HCT116 (cell line): ENCODE data around the gene CD68. TPM values are rescaled to one million over a fixed set of nuclear protein-coding genes. Genes with fewer than 3 reads are reported as not detected.

ENCODE experiments used
- ATAC-seq: fragments of 200-7000 bp; cut with Tn5 transposase; 2 replicates; pipeline ENCODE4 v1.9.1; 2020; ENCODE audit warnings: mild to moderate bottlenecking, moderate library complexity
- BruUV-seq: library from RNA; stranded (reverse); fragments of 400-500 nt; replicated peaks from 2 replicates; lab custom pipeline; 2021; lab: Mats Ljungman, UMichigan
- CTCF ChIA-PET: fragments of 300-600 bp; sonication (Branson Sonifier 250); formaldehyde crosslinking; loops from one replicate; lab custom pipeline; 2021; ENCODE audit warnings: antibody characterized with exemption; lab: Charles Lee
- POLR2A ChIA-PET: fragments of 300-600, 350-600 bp; sonication (Branson Sonifier 250); formaldehyde crosslinking; loops from one replicate; lab custom pipeline; 2021; ENCODE audit warnings: antibody characterized with exemption; lab: Charles Lee
- RAD21 ChIA-PET, 2 experiments: fragments of 300-600 bp; sonication (Branson Sonifier 250); formaldehyde crosslinking; loops; one replicate each; lab custom pipeline; 2023; ENCODE audit warnings: low total read pairs in 2 of 2; ENCODE audit not compliant: uncharacterized antibody in 2 of 2, unreplicated experiment in 2 of 2, low non-redundant PET in 1 of 2; lab: Charles Lee
- DNase-seq: peaks from one replicate; pipeline ENCODE4 v3.0.0-alpha.2; 2010; ENCODE audit warnings: low read depth, low spot score
- H2AFZ ChIP-seq: fragments of 200-600 bp; shearing (Covaris generic), sonication (generic); 2 replicates; pipeline ENCODE4 v1.6.1; 2017; ENCODE audit warnings: low read depth, mixed run types, mixed read lengths, antibody characterized with exemption, low read length; ENCODE audit not compliant: poor library complexity, severe bottlenecking
- H3K27ac ChIP-seq: 2 replicates; pipeline ENCODE4 v1.5.1; 2012; ENCODE audit warnings: low read depth, low read length
- H3K27me3 ChIP-seq: fragments of 200-600 bp; sonication (generic); 2 replicates; pipeline ENCODE4 v1.6.1; 2016; ENCODE audit warnings: mixed run types, low read length, mixed read lengths; ENCODE audit not compliant: insufficient read depth
- H3K36me3 ChIP-seq, 2 experiments: fragments of 200-500 bp in 1 of 2; fragments of 200-600 bp in 1 of 2; sonication (Bioruptor generic) in 1 of 2; sonication (generic) in 1 of 2; 2 replicates each; pipeline versions ENCODE4 v1.5.1 to v1.6.1; 2014 to 2016; ENCODE audit warnings: low read length in 2 of 2, inconsistent platforms in 1 of 2, mixed read lengths in 1 of 2, mixed run types in 1 of 2; ENCODE audit not compliant: insufficient read depth in 2 of 2, control insufficient read depth in 1 of 2
- H3K4me1 ChIP-seq, 2 experiments: fragments of 200-600 bp in 1 of 2; sonication (generic) in 1 of 2; 2 replicates each; pipeline versions ENCODE4 v1.5.1 to v1.6.1; 2012 to 2017; ENCODE audit warnings: low read length in 2 of 2, inconsistent platforms in 1 of 2, mild to moderate bottlenecking in 1 of 2, mixed read lengths in 1 of 2, mixed run types in 1 of 2, moderate library complexity in 1 of 2; ENCODE audit not compliant: insufficient read depth in 2 of 2, control insufficient read depth in 1 of 2
- H3K4me2 ChIP-seq: fragments of 200-600 bp; sonication (generic); 2 replicates; pipeline ENCODE4 v1.6.1; 2017; ENCODE audit warnings: mixed run types, low read length, mixed read lengths
- H3K4me3 ChIP-seq, 2 experiments: fragments of 200-600 bp in 1 of 2; sonication (generic) in 1 of 2; replicated peaks in 1 of 2; 2 replicates each; pipeline ENCODE4 v1.5.1; 2011 to 2016; ENCODE audit warnings: low read length in 2 of 2, control low read depth in 1 of 2, low read depth in 1 of 2, mild to moderate bottlenecking in 1 of 2, mixed read lengths in 1 of 2, mixed run types in 1 of 2
- H3K79me2 ChIP-seq: fragments of 200-600 bp; sonication (generic); 2 replicates; pipeline ENCODE4 v1.6.1; 2017; ENCODE audit warnings: mild to moderate bottlenecking, mixed run types, low read length, moderate library complexity, mixed read lengths; ENCODE audit not compliant: insufficient read depth
- H3K9ac ChIP-seq: fragments of 200-600 bp; sonication (generic); 2 replicates; pipeline ENCODE4 v1.6.1; 2016; ENCODE audit warnings: low read length, mixed read lengths
- H3K9me2 ChIP-seq: fragments of 200-600 bp; sonication (generic), shearing (Covaris generic); 2 replicates; pipeline ENCODE4 v1.6.1; 2017; ENCODE audit warnings: mixed run types, mild to moderate bottlenecking, moderate library complexity; ENCODE audit not compliant: insufficient read depth
- H3K9me3 ChIP-seq, 2 experiments: fragments of 200-500 bp in 1 of 2; fragments of 200-600 bp in 1 of 2; sonication (Bioruptor generic) in 1 of 2; sonication (generic) in 1 of 2; 2 replicates each; pipeline ENCODE4 v1.6.1; 2014 to 2017; ENCODE audit warnings: low read length in 2 of 2, mixed read lengths in 2 of 2, inconsistent platforms in 1 of 2, low read depth in 1 of 2, mild to moderate bottlenecking in 1 of 2, mixed run types in 1 of 2, moderate library complexity in 1 of 2; ENCODE audit not compliant: control insufficient read depth in 1 of 2, insufficient read depth in 1 of 2
- H4K20me1 ChIP-seq: fragments of 200-600 bp; sonication (generic), shearing (Covaris generic); 2 replicates; pipeline ENCODE4 v1.6.1; 2017; ENCODE audit warnings: mixed run types, mild to moderate bottlenecking, moderate library complexity; ENCODE audit not compliant: insufficient read depth
- CEBPB ChIP-seq: IDR thresholded peaks from 2 replicates; pipeline ENCODE4 v1.6.1; 2012; ENCODE audit warnings: low read depth
- EGR1 ChIP-seq: IDR thresholded peaks from 2 replicates; pipeline ENCODE4 v1.6.1; 2012; ENCODE audit warnings: low read depth
- ELF1 ChIP-seq: IDR thresholded peaks from 2 replicates; pipeline ENCODE4 v1.6.1; 2012; ENCODE audit warnings: low read depth, borderline replicate concordance
- EZH2 ChIP-seq: fragments of 200-600 bp; sonication (generic); IDR thresholded peaks from 2 replicates; pipeline ENCODE4 v1.6.1; 2017; ENCODE audit warnings: antibody characterized with exemption, mixed run types
- EZH2phosphoT487 ChIP-seq: fragments of 200-600 bp; IDR thresholded peaks from 2 replicates; pipeline ENCODE4 v1.6.1; 2018; ENCODE audit warnings: antibody characterized with exemption, borderline replicate concordance
- JUND ChIP-seq: IDR thresholded peaks from 2 replicates; pipeline ENCODE4 v1.6.1; 2012
- MAX ChIP-seq: IDR thresholded peaks from 2 replicates; pipeline ENCODE4 v1.6.1; 2012
- RAD21 ChIP-seq: IDR thresholded peaks from 2 replicates; pipeline ENCODE4 v1.6.1; 2012; ENCODE audit warnings: low read depth, mild to moderate bottlenecking
- SIN3A ChIP-seq: IDR thresholded peaks from 2 replicates; pipeline ENCODE4 v1.6.1; 2012; ENCODE audit warnings: low read depth
- SP1 ChIP-seq: IDR thresholded peaks from 2 replicates; pipeline ENCODE4 v1.6.1; 2012; ENCODE audit warnings: low read depth
- TCF7L2 ChIP-seq: IDR thresholded peaks from 2 replicates; pipeline ENCODE4 v1.7.0; 2011; ENCODE audit warnings: borderline replicate concordance, inconsistent platforms; ENCODE audit not compliant: insufficient read depth, insufficient read length; ENCODE audit errors: extremely low read depth
- YY1 ChIP-seq: IDR thresholded peaks from 2 replicates; pipeline ENCODE4 v1.6.1; 2011; ENCODE audit warnings: low read length, low read depth, moderate library complexity, mild to moderate bottlenecking; ENCODE audit not compliant: insufficient replicate concordance; ENCODE audit errors: extremely low read depth
- ZNF274 ChIP-seq: fragments of 200-500 bp; sonication (Bioruptor generic); IDR thresholded peaks from 2 replicates; pipeline ENCODE4 v1.6.1; 2014; ENCODE audit warnings: mild to moderate bottlenecking, low read depth, low read length, inconsistent platforms
- intact Hi-C: fragments of 100-400 bp; cut with micrococcal nuclease; formaldehyde crosslinking; loops from 2 replicates; pipeline ENCODE4 v1.10.0; 2022
- total RNA-seq: library from RNA; stranded (reverse); gene quantifications from one replicate; pipeline ENCODE4 v1.2.1, GENCODE V29; 2021; ENCODE audit not compliant: unreplicated experiment
- TF ChIP-seq, protein P1 (sequence below), 3 experiments: fragments of 200-600 bp in 1 of 3; sonication (generic) in 1 of 3; IDR thresholded peaks in 2 of 3; conservative IDR thresholded peaks in 1 of 3; 2 replicates each; pipeline ENCODE4 v1.5.1; 2012 to 2017; ENCODE audit warnings: low read depth in 2 of 3, low read length in 2 of 3, antibody characterized with exemption in 1 of 3, borderline replicate concordance in 1 of 3, control low read depth in 1 of 3, mild to moderate bottlenecking in 1 of 3, mixed read lengths in 1 of 3, mixed run types in 1 of 3, moderate library complexity in 1 of 3; ENCODE audit not compliant: insufficient read depth in 1 of 3
- TF ChIP-seq, protein P2 (sequence below): IDR thresholded peaks from 2 replicates; pipeline ENCODE4 v1.6.1; 2012

CD68 gene
- total RNA-seq, 1 experiment from 2014 or later = 7.0 TPM

DNA sequence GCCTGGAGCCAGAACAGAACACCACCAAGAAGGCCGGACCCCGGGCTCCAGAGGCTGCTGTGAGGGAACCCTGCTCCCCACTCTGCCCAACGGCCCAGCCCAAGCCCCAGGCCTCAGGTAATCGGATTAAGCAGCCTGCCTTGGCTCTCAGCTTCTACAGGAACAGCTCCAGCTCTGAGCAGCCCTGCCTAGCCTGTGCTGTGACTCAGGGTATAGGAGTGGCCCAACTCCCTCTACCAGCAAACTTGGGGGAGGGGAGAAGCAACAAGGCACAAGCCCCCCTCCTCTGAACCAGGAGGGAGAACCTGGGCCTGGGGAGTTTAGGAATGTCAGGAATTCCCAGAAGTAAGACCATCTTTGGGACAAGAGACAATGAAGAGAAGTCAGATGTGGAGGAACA lies 11.3 kb downstream of the CD68 start (continued):
- TF ChIP-seq, protein P1, sequence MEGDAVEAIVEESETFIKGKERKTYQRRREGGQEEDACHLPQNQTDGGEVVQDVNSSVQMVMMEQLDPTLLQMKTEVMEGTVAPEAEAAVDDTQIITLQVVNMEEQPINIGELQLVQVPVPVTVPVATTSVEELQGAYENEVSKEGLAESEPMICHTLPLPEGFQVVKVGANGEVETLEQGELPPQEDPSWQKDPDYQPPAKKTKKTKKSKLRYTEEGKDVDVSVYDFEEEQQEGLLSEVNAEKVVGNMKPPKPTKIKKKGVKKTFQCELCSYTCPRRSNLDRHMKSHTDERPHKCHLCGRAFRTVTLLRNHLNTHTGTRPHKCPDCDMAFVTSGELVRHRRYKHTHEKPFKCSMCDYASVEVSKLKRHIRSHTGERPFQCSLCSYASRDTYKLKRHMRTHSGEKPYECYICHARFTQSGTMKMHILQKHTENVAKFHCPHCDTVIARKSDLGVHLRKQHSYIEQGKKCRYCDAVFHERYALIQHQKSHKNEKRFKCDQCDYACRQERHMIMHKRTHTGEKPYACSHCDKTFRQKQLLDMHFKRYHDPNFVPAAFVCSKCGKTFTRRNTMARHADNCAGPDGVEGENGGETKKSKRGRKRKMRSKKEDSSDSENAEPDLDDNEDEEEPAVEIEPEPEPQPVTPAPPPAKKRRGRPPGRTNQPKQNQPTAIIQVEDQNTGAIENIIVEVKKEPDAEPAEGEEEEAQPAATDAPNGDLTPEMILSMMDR (IDR thresholded peaks at IDR 0.05 in 2 of 3, conservative IDR thresholded peaks at IDR 0.05 in 1 of 3; ENCODE audit: borderline replicate concordance in 1 of 3, insufficient read depth in 1 of 3, low read depth in 2 of 3, low read length in 2 of 3) = no peak
- no peak for TF ChIP-seq ZNF274
- TF ChIP-seq EZH2phosphoT487 = no peak
- TF ChIP-seq RAD21 = no peak
- TF ChIP-seq MAX = no peak
- no peak for TF ChIP-seq CEBPB
- no peak for TF ChIP-seq TCF7L2
- TF ChIP-seq, protein P2, sequence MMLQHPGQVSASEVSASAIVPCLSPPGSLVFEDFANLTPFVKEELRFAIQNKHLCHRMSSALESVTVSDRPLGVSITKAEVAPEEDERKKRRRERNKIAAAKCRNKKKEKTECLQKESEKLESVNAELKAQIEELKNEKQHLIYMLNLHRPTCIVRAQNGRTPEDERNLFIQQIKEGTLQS = no peak

GRCh38 chr17:7591596-7591995 lies 12.2 kb downstream of the CD68 start:
- Histone ChIP-seq H3K36me3 (peaks cover 50 to 62% of the 10 kb centered on the region in 2 experiments; a peak in 3 of 4 replicates), H3K4me3 (no peak overlapping the region), H2AFZ (no peak overlapping the region), H3K4me2 (no peak overlapping the region), H3K27me3 (no peaks in the 10 kb centered on the region), H3K9me3 (no peaks in the 10 kb centered on the region), H3K79me2 (peaks cover 7% of the 10 kb centered on the region), H3K27ac (0 out of 2 replicates have a peak overlapping the region, but pooled peaks have one; percentile 33), H4K20me1 (no peaks in the 10 kb centered on the region), H3K4me1 (peaks cover 0 to 20% of the 10 kb centered on the region in 2 experiments; a peak in 2 of 4 replicates), H3K9me2 (no peaks in the 10 kb centered on the region), H3K9ac (no peak overlapping the region)
- no peak for DNase-seq
- TF ChIP-seq SP1 = no peak
- no peak for TF ChIP-seq RAD21
- TF ChIP-seq EZH2phosphoT487 = no peak
- TF ChIP-seq, protein P1 (IDR thresholded peaks at IDR 0.05 in 2 of 3, conservative IDR thresholded peaks at IDR 0.05 in 1 of 3; ENCODE audit: borderline replicate concordance in 1 of 3, insufficient read depth in 1 of 3, low read depth in 2 of 3, low read length in 2 of 3) = no peak
- no peak for TF ChIP-seq SIN3A
- TF ChIP-seq ELF1 = no peak
- no peak for TF ChIP-seq EZH2
- TF ChIP-seq EGR1 = no peak
- TF ChIP-seq JUND = no peak
- TF ChIP-seq YY1 = no peak
- ATAC-seq = no peak
- RAD21 ChIA-PET = no interaction called here
- CTCF ChIA-PET = no interaction called here
- POLR2A ChIA-PET = no interaction called here
- BruUV-seq = no TSS peak
- intact Hi-C loops = no loop called here
